ENCODE results near the gene HIPK2.

DNA sequence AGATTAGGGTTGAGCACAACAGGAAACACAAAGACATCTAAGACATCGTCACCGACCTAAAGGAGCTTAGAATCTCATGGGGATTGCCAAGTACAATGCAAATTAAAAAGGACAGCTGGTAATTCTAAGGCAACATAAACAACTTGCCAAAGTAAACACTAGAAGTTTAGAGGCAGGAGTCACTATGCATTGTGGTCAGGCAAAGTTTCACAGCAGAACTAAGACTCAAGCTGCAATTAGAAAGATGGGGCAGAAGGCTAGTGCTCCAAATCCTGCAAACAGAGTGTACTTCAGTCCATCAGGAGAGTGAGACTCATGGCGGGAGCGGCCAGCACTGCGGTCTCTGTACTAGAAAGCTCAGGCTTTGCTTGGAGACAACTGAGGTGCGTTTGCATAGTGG lies 52.7 kb downstream of the HIPK2 start:
- TF ChIP-seq POLR2AphosphoS5 (IDR thresholded peaks at IDR 0.05) (peak in 2 of 3 donors; percentile 43 to 46), CTCF (IDR thresholded peaks at IDR 0.05) (no peak)

Measured in stomach (tissue), 4 donors.